K562 (cell line): ENCODE results near the gene LENG8. TPM values are rescaled to one million over a fixed set of nuclear protein-coding genes. Genes with fewer than 3 reads are reported as not detected.

Source experiments
- ATAC-seq: fragments of 200-7000 bp; cut with Tn5 transposase; 3 replicates; pipeline ENCODE4 v1.9.1; 2020; ENCODE audit warnings: moderate library complexity
- BruUV-seq: library from RNA; stranded (reverse); fragments of 400-500 nt; replicated peaks from 2 replicates; lab custom pipeline; 2021; lab: Mats Ljungman, UMichigan
- CTCF ChIA-PET: fragments of 300-600 bp; formaldehyde crosslinking; extraction: SDS; loops from one replicate; lab custom pipeline; 2021; ENCODE audit warnings: low intra/inter-chr PET ratio; lab: Yijun Ruan, JAX
- POLR2A ChIA-PET: fragments of 300-600, 350-650 bp; sonication (Branson Sonifier 250); formaldehyde crosslinking; extraction: SDS; loops from one replicate; lab custom pipeline; 2021; ENCODE audit warnings: antibody characterized with exemption, inconsistent platforms; lab: Yijun Ruan, JAX
- DNase-seq, 4 experiments: peaks; one replicate each; pipeline versions ENCODE4 v3.0.0 to v3.0.0-alpha.2; 2011 to 2018; ENCODE audit warnings: low spot score in 3 of 4, mixed read lengths in 3 of 4; ENCODE audit errors: extremely low read depth in 1 of 4
- FAIRE-seq: peaks from 2 replicates; lab custom pipeline; 2011; peaks lifted over from hg19 to GRCh38; lab: Jason Lieb, UNC
- H2AFZ ChIP-seq: 2 replicates; pipeline ENCODE4 v1.6.0; 2011; ENCODE audit warnings: low read depth, low read length, control low read depth, inconsistent platforms
- H3K27ac ChIP-seq: fragments of 200-600 bp; 3 replicates; pipeline ENCODE4 v1.8.0; 2011; ENCODE audit warnings: low read depth, mild to moderate bottlenecking, control low read depth, inconsistent platforms, low read length, moderate library complexity, mixed read lengths; ENCODE audit errors: extremely low read depth
- H3K27me3 ChIP-seq, 2 experiments: fragments of 300-600 bp in 1 of 2; 2 replicates in 1 of 2; 3 replicates in 1 of 2; pipeline versions ENCODE4 v1.6.0 to v1.8.0; 2011; ENCODE audit warnings: inconsistent platforms in 2 of 2, low read length in 2 of 2, mild to moderate bottlenecking in 1 of 2, mixed read lengths in 1 of 2, moderate library complexity in 1 of 2; ENCODE audit not compliant: control insufficient read depth in 2 of 2, insufficient read depth in 2 of 2
- H3K36me3 ChIP-seq: fragments of 300-600 bp; 3 replicates; pipeline ENCODE4 v1.8.0; 2011; ENCODE audit warnings: mild to moderate bottlenecking, low read length, inconsistent platforms; ENCODE audit not compliant: control insufficient read depth, insufficient read depth
- H3K4me1 ChIP-seq, 2 experiments: fragments of 200-600 bp in 1 of 2; replicated peaks in 1 of 2; 2 replicates in 1 of 2; 3 replicates in 1 of 2; pipeline versions ENCODE4 v1.5.1 to v1.8.0; 2011; ENCODE audit warnings: inconsistent platforms in 2 of 2, low read length in 2 of 2, mild to moderate bottlenecking in 1 of 2, mixed read lengths in 1 of 2, moderate library complexity in 1 of 2; ENCODE audit not compliant: control insufficient read depth in 2 of 2, insufficient read depth in 2 of 2
- H3K4me2 ChIP-seq: 2 replicates; pipeline ENCODE4 v1.6.1; 2011; ENCODE audit warnings: low read length, control low read depth, inconsistent platforms, mixed read lengths; ENCODE audit not compliant: insufficient read depth
- H3K4me3 ChIP-seq: fragments of 200-600 bp; sonication (generic), shearing (Covaris generic); 2 replicates; pipeline ENCODE4 v1.5.1; 2016; ENCODE audit warnings: control low read depth, inconsistent platforms
- H3K79me2 ChIP-seq: fragments of 200-600 bp; 3 replicates; pipeline ENCODE4 v1.8.0; 2011; ENCODE audit warnings: low read length, inconsistent platforms; ENCODE audit not compliant: control insufficient read depth, insufficient read depth
- H3K9ac ChIP-seq, 2 experiments: 2 replicates each; pipeline versions ENCODE4 v1.6.0 to v1.6.1; 2011; ENCODE audit warnings: low read depth in 2 of 2, low read length in 2 of 2, control low read depth in 1 of 2, inconsistent platforms in 1 of 2, mild to moderate bottlenecking in 1 of 2, mixed read lengths in 1 of 2; ENCODE audit not compliant: insufficient read depth in 1 of 2
- H3K9me1 ChIP-seq: one replicate; pipeline ENCODE4 v1.6.0; 2011; ENCODE audit warnings: inconsistent platforms, mild to moderate bottlenecking, low read length, moderate library complexity; ENCODE audit not compliant: control insufficient read depth, insufficient read depth
- H3K9me3 ChIP-seq: replicated peaks from 2 replicates; pipeline ENCODE4 v1.5.1; 2011; ENCODE audit warnings: low read depth, low read length, inconsistent platforms; ENCODE audit not compliant: control insufficient read depth, insufficient read depth
- H4K20me1 ChIP-seq: replicated peaks from 2 replicates; pipeline ENCODE4 v1.6.1; 2011; ENCODE audit warnings: low read length, inconsistent platforms, mixed read lengths; ENCODE audit not compliant: control insufficient read depth, insufficient read depth
- CREB1 ChIP-seq, 2 experiments: sonication (generic) in 1 of 2; formaldehyde crosslinking in 1 of 2; IDR thresholded peaks; 2 replicates each; pipeline versions ENCODE4 v1.6.1 to v1.8.0; 2012 to 2022; ENCODE audit warnings: inconsistent platforms in 1 of 2, mild to moderate bottlenecking in 1 of 2, missing genetic modification reagents in 1 of 2, moderate library complexity in 1 of 2
- CREM ChIP-seq: IDR thresholded peaks from 2 replicates; pipeline ENCODE4 v1.6.1; 2014; ENCODE audit warnings: antibody characterized with exemption, low read depth
- EGR1 ChIP-seq: fragments of 450-650 bp; conservative IDR thresholded peaks from 2 replicates; pipeline ENCODE4 v1.6.1; 2017; ENCODE audit warnings: mild to moderate bottlenecking
- NR4A1 ChIP-seq, 2 experiments: fragments of 250-450 bp in 1 of 2; fragments of 450-650 bp in 1 of 2; sonication (Bioruptor Pico) in 1 of 2; IDR thresholded peaks; 2 replicates each; pipeline versions ENCODE4 v1.4.0 to v1.6.1; 2016 to 2020; ENCODE audit warnings: mild to moderate bottlenecking in 2 of 2, missing compliant biosample characterization in 1 of 2, missing genetic modification characterization in 1 of 2, moderate library complexity in 1 of 2
- NRF1 ChIP-seq, 2 experiments: fragments of 450-650 bp; IDR thresholded peaks in 1 of 2; conservative IDR thresholded peaks in 1 of 2; 2 replicates each; pipeline ENCODE4 v1.6.1; 2014; ENCODE audit warnings: mild to moderate bottlenecking in 2 of 2
- PRDM10 ChIP-seq: fragments of 450-650 bp; IDR thresholded peaks from 2 replicates; pipeline ENCODE4 v1.6.1; 2018; ENCODE audit not compliant: partially characterized antibody
- STAG1 ChIP-seq: sonication (generic); formaldehyde crosslinking; IDR thresholded peaks from 2 replicates; pipeline ENCODE4 v1.5.0; 2020; ENCODE audit warnings: missing genetic modification reagents, borderline replicate concordance
- VEZF1 ChIP-seq: fragments of 200-800 bp; sonication (Bioruptor generic); IDR thresholded peaks from 2 replicates; pipeline ENCODE4 v1.6.1; 2017; ENCODE audit warnings: missing genetic modification characterization, missing compliant biosample characterization
- ZBTB7A ChIP-seq: IDR thresholded peaks from 2 replicates; pipeline ENCODE4 v1.6.1; 2011; ENCODE audit warnings: low read depth, mild to moderate bottlenecking, low read length, moderate library complexity, borderline replicate concordance; ENCODE audit not compliant: control insufficient read depth
- WGBS: fragments of 100-300 bp; shearing (Covaris generic); methylation state at CpG from one replicate; pipeline ENCODE4 v1.1.6; 2016; ENCODE audit warnings: low coverage, mixed read lengths; ENCODE audit not compliant: insufficient coverage; ENCODE audit errors: missing lambda C conversion rate; 5-methylcytosine and 5-hydroxymethylcytosine counted together
- in situ Hi-C: fragments of 300-500 bp; cut with MboI; formaldehyde crosslinking; loops from 4 replicates; pipeline ENCODE4 v1.15.0; 2018; ENCODE audit warnings: inconsistent platforms, mixed read lengths
- intact Hi-C: fragments of 100-400 bp; cut with micrococcal nuclease; formaldehyde crosslinking; loops from 2 replicates; pipeline ENCODE4 v1.14.2; 2022
- polyA plus RNA-seq, 8 experiments: library from polyadenylated mRNA; depleted of rRNA in 4 of 8; stranded (reverse) in 5 of 8; unstranded in 3 of 8; fragments of >200 nt; fragmentation: Nextera tagmentation in 2 of 8; fragmentation: Illumina TruSeq in 1 of 8; extraction: Ambion mirVana in 2 of 8; extraction: Trizol in 1 of 8; gene quantifications; 2 replicates each; pipeline versions ENCODE4 v1.2.1 to v1.2.3, GENCODE V29; 2011 to 2014; ENCODE audit warnings: inconsistent platforms in 1 of 8, missing spikeins in 1 of 8
- total RNA-seq, 7 experiments: library from RNA; depleted of rRNA in 6 of 7; stranded (reverse); fragments of >200 nt in 6 of 7; fragmentation: Illumina TruSeq in 2 of 7; extraction: Trizol in 2 of 7; gene quantifications; 2 replicates each; pipeline versions ENCODE4 v1.2.1 to v1.2.3, GENCODE V29; 2011 to 2021; ENCODE audit warnings: low replicate concordance in 1 of 7

The LENG8 gene
- total and polyA plus RNA-seq, 9 of the 15 experiments (the other 6 are each of a cell fraction or from before 2014, with no cell fraction given): 0.74 to 146 (median 28.1) TPM

DNA sequence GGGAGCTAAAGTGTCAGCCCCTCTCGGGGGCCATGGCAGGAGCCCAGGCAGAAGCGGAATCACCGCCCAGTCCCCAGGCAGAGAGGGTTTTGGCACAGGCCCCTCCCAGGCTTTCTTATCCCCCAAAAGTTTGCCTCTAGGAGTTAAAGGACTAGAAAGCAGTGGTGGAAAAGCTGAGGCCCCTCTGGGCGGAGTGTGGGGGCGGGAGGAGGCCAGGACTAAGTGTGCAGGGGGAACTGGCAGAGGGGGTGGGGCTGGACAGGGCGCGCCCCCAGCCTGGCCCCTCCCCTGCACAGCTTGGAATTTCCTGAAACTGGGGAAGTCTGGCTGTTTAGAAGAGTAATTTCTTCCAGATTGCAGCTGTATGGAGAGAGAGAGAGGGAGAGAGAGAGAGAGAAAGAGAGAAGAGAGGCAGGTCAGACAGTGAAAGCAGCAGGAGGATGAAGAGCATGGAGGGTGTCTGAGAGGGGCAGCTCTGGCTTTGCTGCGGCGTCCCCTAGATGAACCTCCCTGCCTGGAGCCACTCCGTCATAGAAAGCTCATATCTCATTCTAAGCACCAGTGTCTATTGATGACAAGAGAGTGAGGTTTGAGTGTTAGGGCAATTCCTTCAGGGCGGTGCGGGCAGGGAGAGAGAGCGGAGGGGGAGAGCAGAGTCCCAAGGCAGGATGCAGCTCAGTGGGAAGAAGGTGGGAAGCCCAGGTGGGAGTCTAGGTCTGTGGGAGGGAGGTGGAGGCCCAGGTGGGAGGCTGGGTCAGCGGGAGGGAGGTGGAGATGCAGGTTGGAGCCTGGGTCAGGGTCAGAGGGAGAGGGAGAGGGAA lies 24.3 kb downstream of the LENG8 start, which contains the start of gene CDC42EP5:
Gene CDC42EP5 (minus strand): TSS at position 226 of the 821 bp plus-strand sequence. CDS start 7,749 bp downstream, outside the sequence.
- Histone ChIP-seq H3K9me1 (no peaks in the 10 kb centered on the region), H3K9ac (peak within 1 kb of the TSS in 1 of 2 experiments; percentile 13; a peak in 1 of 4 replicates), H3K4me1 (peaks cover 0 to 20% of the 10 kb centered on the region in 2 experiments; a peak in 2 of 5 replicates), H3K9me3 (no peaks in the 10 kb centered on the region), H4K20me1 (0 out of 2 replicates have a peak, but pooled peaks cover 5% of the 10 kb centered on the region), H3K79me2 (no peaks in the 10 kb centered on the region), H3K27ac (no peak within 1 kb of the TSS), H2AFZ (0 out of 2 replicates have a peak within 1 kb of the TSS, but pooled peaks have one; percentile 45), H3K27me3 (peaks cover 13 to 42% of the 10 kb centered on the region in 2 experiments), H3K4me3 (no peak within 1 kb of the TSS), H3K4me2 (no peak within 1 kb of the TSS), H3K36me3 (no peaks in the 10 kb centered on the region)
- TF ChIP-seq ZBTB7A (peak; percentile 57; the same call in 1 of the 2 replicates), CREB1 (IDR thresholded peaks at IDR 0.05) (peak; percentile 60; the same call in 1 of the 2 replicates), CREB1 (CRISPR knock-in tag; IDR thresholded peaks at IDR 0.05) (no peak), STAG1 (no peak), NR4A1 (CRISPR knock-in tag; IDR thresholded peaks at IDR 0.05) (no peak), NR4A1 (tag; IDR thresholded peaks at IDR 0.05) (no peak), CREM (peak; percentile 26; the same call in 1 of the 2 replicates), VEZF1 (CRISPR knock-in tag) (peak; percentile 41), NRF1 (conservative IDR thresholded peaks at IDR 0.05 in 1 of 2, IDR thresholded peaks at IDR 0.05 in 1 of 2) (peak in 1 of 2 experiments; percentile 16; a peak in 1 of 4 replicates), PRDM10 (peak; percentile 92), EGR1 (peak; percentile 71)
- intact Hi-C loops: no loop called here
- WGBS: 4% methylated on average over 7 of the region's 14 CpGs
- FAIRE-seq: no peak
- ATAC-seq: peak; percentile 77
- ChIA-PET CTCF (no interaction called here), POLR2A (interaction anchor here (0.5 to 1.2 kb wide), 4 partner anchors 10 to 848 kb away, joined by 3 to 15 read pairs (median 4); partner anchors contain the start of gene LENG9)
- in situ Hi-C loops: no loop called here
- peak; percentile 43 to 58 (median 52) for DNase-seq
- BruUV-seq: no TSS peak
